Ascending aorta (tissue), 2 donors: Measurements from ENCODE around the gene MAP7D2. TPM values are rescaled to one million over a fixed set of nuclear protein-coding genes. Genes with fewer than 3 reads are reported as not detected.

Experiments used
- DNase-seq, 2 donors: peaks; one replicate each; pipeline ENCODE4 v3.0.0-alpha.2; 2019; ENCODE audit warnings: low spot score in 2 of 2
- H3K27ac ChIP-seq, 2 donors: fragments of 200-600 bp; sonication (generic); one replicate each; pipeline ENCODE4 v1.5.1; 2016 to 2017; ENCODE audit warnings: mild to moderate bottlenecking in 1 of 2
- H3K27me3 ChIP-seq: fragments of 200-600 bp; sonication (generic); one replicate; pipeline ENCODE4 v1.5.1; 2017
- H3K36me3 ChIP-seq, 2 donors: fragments of 200-600 bp; sonication (generic); one replicate each; pipeline ENCODE4 v1.5.1; 2016
- H3K4me1 ChIP-seq, 2 donors: fragments of 200-600 bp; sonication (generic); one replicate each; pipeline ENCODE4 v1.5.1; 2016 to 2017; ENCODE audit warnings: mild to moderate bottlenecking in 1 of 2
- H3K4me3 ChIP-seq, 2 donors: fragments of 200-600 bp; sonication (generic); one replicate each; pipeline ENCODE4 v1.5.1; 2016 to 2017; ENCODE audit warnings: mild to moderate bottlenecking in 1 of 2
- H3K9me3 ChIP-seq, 2 donors: fragments of 200-600 bp; sonication (generic); one replicate each; pipeline ENCODE4 v1.5.1; 2016
- intact Hi-C: fragments of 100-400 bp; cut with DNase I; formaldehyde crosslinking; loops from one replicate; pipeline ENCODE4 v1.15.1; 2023
- total RNA-seq: library from RNA; depleted of rRNA; stranded (reverse); fragments of >200 nt; gene quantifications from one replicate; pipeline ENCODE4 v1.1.0, GENCODE V29; 2016
- TF ChIP-seq, protein P1 (sequence below), 3 experiments: fragments of 200-600 bp in 2 of 3; fragments of 450-650 bp in 1 of 3; sonication (generic) in 2 of 3; IDR thresholded peaks; one replicate each; pipeline ENCODE4 v1.5.1; 2016 to 2019; ENCODE audit warnings: antibody characterized with exemption in 3 of 3, mild to moderate bottlenecking in 1 of 3, moderate library complexity in 1 of 3

Gene MAP7D2
- total RNA-seq, 1 donor from 2014 or later = not detected

DNA sequence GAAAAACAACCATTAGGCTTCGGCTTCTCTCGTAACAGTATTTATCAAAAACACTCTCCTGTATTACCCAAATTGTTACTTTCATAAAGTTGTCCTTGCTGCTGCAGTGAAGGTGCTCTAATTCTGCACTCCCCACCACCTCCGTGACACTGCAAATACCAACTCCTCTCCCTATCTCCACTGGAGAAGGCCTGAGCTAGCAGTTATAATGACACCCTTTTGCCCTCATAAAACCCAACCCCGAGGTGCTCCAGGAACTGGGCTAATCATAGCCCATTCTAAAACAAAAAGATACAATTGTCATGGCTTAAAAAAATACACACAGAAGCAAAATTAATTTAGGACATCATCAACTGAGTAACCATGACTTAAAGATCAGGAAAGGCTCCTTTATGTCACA is 59.2 kb downstream of the MAP7D2 start:
- DNase-seq = no peak
- no peaks in the 10 kb centered on the region for H3K27me3 ChIP-seq
- TF ChIP-seq, protein P1, sequence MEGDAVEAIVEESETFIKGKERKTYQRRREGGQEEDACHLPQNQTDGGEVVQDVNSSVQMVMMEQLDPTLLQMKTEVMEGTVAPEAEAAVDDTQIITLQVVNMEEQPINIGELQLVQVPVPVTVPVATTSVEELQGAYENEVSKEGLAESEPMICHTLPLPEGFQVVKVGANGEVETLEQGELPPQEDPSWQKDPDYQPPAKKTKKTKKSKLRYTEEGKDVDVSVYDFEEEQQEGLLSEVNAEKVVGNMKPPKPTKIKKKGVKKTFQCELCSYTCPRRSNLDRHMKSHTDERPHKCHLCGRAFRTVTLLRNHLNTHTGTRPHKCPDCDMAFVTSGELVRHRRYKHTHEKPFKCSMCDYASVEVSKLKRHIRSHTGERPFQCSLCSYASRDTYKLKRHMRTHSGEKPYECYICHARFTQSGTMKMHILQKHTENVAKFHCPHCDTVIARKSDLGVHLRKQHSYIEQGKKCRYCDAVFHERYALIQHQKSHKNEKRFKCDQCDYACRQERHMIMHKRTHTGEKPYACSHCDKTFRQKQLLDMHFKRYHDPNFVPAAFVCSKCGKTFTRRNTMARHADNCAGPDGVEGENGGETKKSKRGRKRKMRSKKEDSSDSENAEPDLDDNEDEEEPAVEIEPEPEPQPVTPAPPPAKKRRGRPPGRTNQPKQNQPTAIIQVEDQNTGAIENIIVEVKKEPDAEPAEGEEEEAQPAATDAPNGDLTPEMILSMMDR (IDR thresholded peaks at IDR 0.05) = no peak
- no peak overlapping the region for H3K4me3 ChIP-seq
- no peak overlapping the region for H3K27ac ChIP-seq
- intact Hi-C loops = no loop called here
- no peaks in the 10 kb centered on the region for H3K4me1 ChIP-seq
- H3K9me3 ChIP-seq = no peaks in the 10 kb centered on the region
- no peaks in the 10 kb centered on the region for H3K36me3 ChIP-seq

DNA sequence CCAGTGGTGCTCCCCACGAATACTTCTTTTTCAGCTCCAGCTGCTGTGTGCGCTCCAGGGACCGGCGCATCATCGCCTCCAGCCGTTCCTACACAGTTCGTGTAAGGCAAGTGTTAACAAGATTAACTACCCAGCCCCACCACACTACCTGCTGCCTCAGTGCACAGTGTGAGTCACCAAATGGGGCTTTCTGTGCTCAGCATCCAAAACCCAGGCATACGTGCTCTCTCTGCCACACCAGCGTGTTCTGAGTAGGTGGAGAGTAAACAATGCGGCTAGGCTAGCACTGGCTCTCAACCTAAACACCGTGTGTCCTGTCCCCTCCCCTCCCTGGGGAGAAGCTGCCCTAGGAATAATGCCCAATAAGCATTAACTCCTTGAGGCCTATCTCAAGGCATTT is 60.0 kb downstream of the MAP7D2 start:
- Histone ChIP-seq H3K27ac (no peak overlapping the region), H3K9me3 (no peaks in the 10 kb centered on the region), H3K4me3 (no peak overlapping the region), H3K36me3 (no peaks in the 10 kb centered on the region), H3K27me3 (no peaks in the 10 kb centered on the region), H3K4me1 (no peaks in the 10 kb centered on the region)
- intact Hi-C loops = no loop called here
- TF ChIP-seq, protein P1 (IDR thresholded peaks at IDR 0.05) = no peak
- DNase-seq = no peak

- DNase-seq = no peak
- Histone ChIP-seq H3K9me3 (no peaks in the 10 kb centered on the region), H3K4me3 (no peak overlapping the region), H3K27ac (no peak overlapping the region), H3K36me3 (no peaks in the 10 kb centered on the region), H3K27me3 (no peaks in the 10 kb centered on the region), H3K4me1 (no peaks in the 10 kb centered on the region)
- TF ChIP-seq, protein P1 (IDR thresholded peaks at IDR 0.05) = no peak
- intact Hi-C loops = no loop called here
Measured at GRCh38 chrX:20053537-20053936, 63.2 kb downstream of the MAP7D2 start.

DNA sequence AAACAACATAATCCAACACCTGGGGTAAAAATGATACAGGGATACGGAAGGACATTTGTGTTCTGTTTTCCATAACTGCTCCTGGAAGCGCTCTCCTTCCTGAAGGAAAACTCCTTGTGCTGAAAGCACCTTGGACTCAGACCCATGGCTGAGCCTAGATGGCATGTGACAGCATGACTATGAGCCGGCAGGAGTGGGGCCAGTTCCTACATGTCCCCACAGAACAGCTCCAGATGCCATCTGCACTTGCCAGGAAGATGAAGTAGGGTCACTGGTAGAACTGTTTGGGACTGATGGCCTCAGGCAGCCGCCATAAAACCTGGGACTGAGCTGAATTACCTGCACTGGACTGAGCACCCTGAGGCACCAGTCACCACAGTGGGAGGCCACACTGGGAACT is 69.8 kb downstream of the MAP7D2 start:
- TF ChIP-seq, protein P1 (IDR thresholded peaks at IDR 0.05) = no peak
- Histone ChIP-seq H3K4me3 (no peak overlapping the region), H3K27me3 (no peaks in the 10 kb centered on the region), H3K36me3 (no peaks in the 10 kb centered on the region), H3K9me3 (no peaks in the 10 kb centered on the region), H3K27ac (no peak overlapping the region), H3K4me1 (no peaks in the 10 kb centered on the region)
- DNase-seq = no peak
- intact Hi-C loops = no loop called here

GRCh38 chrX:20046223-20046622 is 70.5 kb downstream of the MAP7D2 start:
- no peak overlapping the region for H3K4me3 ChIP-seq
- H3K27ac ChIP-seq = no peak overlapping the region
- TF ChIP-seq, protein P1 (IDR thresholded peaks at IDR 0.05) = no peak
- H3K27me3 ChIP-seq = no peaks in the 10 kb centered on the region
- H3K36me3 ChIP-seq = no peaks in the 10 kb centered on the region
- H3K9me3 ChIP-seq = no peaks in the 10 kb centered on the region
- H3K4me1 ChIP-seq = no peaks in the 10 kb centered on the region
- DNase-seq = no peak
- intact Hi-C loops = no loop called here

GRCh38 chrX:20042221-20042620 is 74.5 kb downstream of the MAP7D2 start:
- no peaks in the 10 kb centered on the region for H3K27me3 ChIP-seq
- no peaks in the 10 kb centered on the region for H3K9me3 ChIP-seq
- no peaks in the 10 kb centered on the region for H3K4me1 ChIP-seq
- intact Hi-C loops = no loop called here
- H3K36me3 ChIP-seq = no peaks in the 10 kb centered on the region
- no peak overlapping the region for H3K4me3 ChIP-seq
- TF ChIP-seq, protein P1 (IDR thresholded peaks at IDR 0.05) = no peak
- DNase-seq = no peak
- no peak overlapping the region for H3K27ac ChIP-seq
